Gastrocnemius medialis (tissue), 4 donors: ENCODE measurements around the gene C1RL.

ENCODE experiments used
- POLR2A ChIP-seq, 2 donors: fragments of 450-650 bp; IDR thresholded peaks; one replicate each; pipeline ENCODE4 v1.6.1; 2017; ENCODE audit warnings: antibody characterized with exemption in 2 of 2, mild to moderate bottlenecking in 2 of 2, moderate library complexity in 2 of 2
- TF ChIP-seq, protein P1 (sequence below), 5 experiments: fragments of 450-650 bp in 3 of 5; fragments of 200-600 bp in 2 of 5; sonication (generic) in 2 of 5; IDR thresholded peaks in 4 of 5; conservative IDR thresholded peaks in 1 of 5; 1 replicate in 4 of 5; 2 replicates in 1 of 5; pipeline ENCODE4 v1.5.1; 2016 to 2019; ENCODE audit warnings: antibody characterized with exemption in 5 of 5, mild to moderate bottlenecking in 3 of 5, moderate library complexity in 3 of 5

- TF ChIP-seq, protein P1, sequence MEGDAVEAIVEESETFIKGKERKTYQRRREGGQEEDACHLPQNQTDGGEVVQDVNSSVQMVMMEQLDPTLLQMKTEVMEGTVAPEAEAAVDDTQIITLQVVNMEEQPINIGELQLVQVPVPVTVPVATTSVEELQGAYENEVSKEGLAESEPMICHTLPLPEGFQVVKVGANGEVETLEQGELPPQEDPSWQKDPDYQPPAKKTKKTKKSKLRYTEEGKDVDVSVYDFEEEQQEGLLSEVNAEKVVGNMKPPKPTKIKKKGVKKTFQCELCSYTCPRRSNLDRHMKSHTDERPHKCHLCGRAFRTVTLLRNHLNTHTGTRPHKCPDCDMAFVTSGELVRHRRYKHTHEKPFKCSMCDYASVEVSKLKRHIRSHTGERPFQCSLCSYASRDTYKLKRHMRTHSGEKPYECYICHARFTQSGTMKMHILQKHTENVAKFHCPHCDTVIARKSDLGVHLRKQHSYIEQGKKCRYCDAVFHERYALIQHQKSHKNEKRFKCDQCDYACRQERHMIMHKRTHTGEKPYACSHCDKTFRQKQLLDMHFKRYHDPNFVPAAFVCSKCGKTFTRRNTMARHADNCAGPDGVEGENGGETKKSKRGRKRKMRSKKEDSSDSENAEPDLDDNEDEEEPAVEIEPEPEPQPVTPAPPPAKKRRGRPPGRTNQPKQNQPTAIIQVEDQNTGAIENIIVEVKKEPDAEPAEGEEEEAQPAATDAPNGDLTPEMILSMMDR (IDR thresholded peaks at IDR 0.05 in 4 of 5, conservative IDR thresholded peaks at IDR 0.05 in 1 of 5) = no peak
- no peak for TF ChIP-seq POLR2A (IDR thresholded peaks at IDR 0.05)
These were observed 30.9 kb downstream of the C1RL start for GRCh38 chr12:7078163-7078562.
